SH-SY5Y (cell line): ENCODE results near the gene MORN4.

Experiments used
- GATA2 ChIP-seq: IDR thresholded peaks from 2 replicates; pipeline ENCODE4 v1.6.1; 2011; ENCODE audit warnings: mild to moderate bottlenecking, low read depth, low read length
- GATA3 ChIP-seq: IDR thresholded peaks from 2 replicates; pipeline ENCODE4 v1.6.1; 2011; ENCODE audit warnings: low read depth, mild to moderate bottlenecking, low read length, moderate library complexity

- TF ChIP-seq GATA3 = no peak
- no peak for TF ChIP-seq GATA2
Observed at GRCh38 chr10:97666992-97667391, 33.7 kb upstream of the MORN4 start.
